GM12873 (cell line): ENCODE measurements around the gene VEGFB.

Source experiments
- CTCF ChIP-seq: IDR thresholded peaks from 2 replicates; pipeline ENCODE4 v1.5.1; 2012; ENCODE audit warnings: low read depth, mild to moderate bottlenecking, moderate library complexity, low read length, control low read depth; ENCODE audit not compliant: insufficient read depth; ENCODE audit errors: missing control alignments

The VEGFB gene

GRCh38 chr11:64251016-64251752 is 16.8 kb downstream of the VEGFB start, which contains the start of gene PLCB3:
Gene PLCB3, plus strand, starts transcription at chr11:64251530. Its CDS starts 120 bp downstream, at chr11:64251650.
- peak; percentile 59 for TF ChIP-seq CTCF

GRCh38 chr11:64251753-64252002 is 17.3 kb downstream of the VEGFB start:
- TF ChIP-seq CTCF = no peak

GRCh38 chr11:64252003-64252872 is 17.9 kb downstream of the VEGFB start:
- TF ChIP-seq CTCF = peak; percentile 66

GRCh38 chr11:64253043-64253442 is 18.7 kb downstream of the VEGFB start:
- TF ChIP-seq CTCF = no peak

GRCh38 chr11:64253481-64253880 is 19.1 kb downstream of the VEGFB start:
- no peak for TF ChIP-seq CTCF

GRCh38 chr11:64254326-64254725 is 19.9 kb downstream of the VEGFB start:
- TF ChIP-seq CTCF = no peak
